ENCODE measurements around the gene USP12.
A peak's percentile ranks its signal among the peaks of the same experiment; 100 is the strongest.

Gene USP12

DNA sequence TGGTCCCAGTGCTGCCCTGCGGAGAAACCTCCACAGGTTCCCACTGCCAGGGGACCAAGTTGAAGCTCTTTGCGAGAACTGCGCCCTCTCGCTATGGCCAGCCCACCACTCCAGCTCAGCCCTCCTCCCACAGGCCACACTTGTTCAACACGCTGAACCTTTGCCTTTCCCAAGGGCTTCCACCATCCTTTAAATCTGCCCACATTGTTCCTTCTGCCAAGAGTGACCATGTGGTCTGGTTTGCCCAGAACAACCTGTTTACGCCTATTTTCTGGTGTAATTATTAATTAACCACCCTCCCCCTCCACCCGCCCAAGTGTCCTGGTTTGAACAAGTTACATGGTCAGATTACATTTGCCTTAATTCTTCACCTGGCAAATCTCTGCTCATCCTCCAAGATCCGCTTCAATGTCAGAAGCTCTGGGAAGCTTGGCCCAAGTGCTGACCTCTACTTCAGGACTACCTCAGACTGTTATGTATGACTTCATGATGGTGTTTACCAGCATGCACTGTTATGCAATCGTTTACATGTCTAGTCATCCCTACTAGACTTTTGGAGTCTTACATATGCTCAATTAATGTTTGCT is 12.0 kb upstream of the USP12 start:
- DNase-seq (ENCODE audit: low spot score) = no peak

- DNase-seq (ENCODE audit: low spot score) = peak; percentile 86
Measured at GRCh38 chr13:27182844-27183497, 11.4 kb upstream of the USP12 start.

- no peak for DNase-seq (ENCODE audit: low spot score)
Measured at GRCh38 chr13:27182054-27182453, 10.4 kb upstream of the USP12 start.

- DNase-seq (ENCODE audit: low spot score) = no peak
Measured at GRCh38 chr13:27177852-27178251, 6.2 kb upstream of the USP12 start.

DNA sequence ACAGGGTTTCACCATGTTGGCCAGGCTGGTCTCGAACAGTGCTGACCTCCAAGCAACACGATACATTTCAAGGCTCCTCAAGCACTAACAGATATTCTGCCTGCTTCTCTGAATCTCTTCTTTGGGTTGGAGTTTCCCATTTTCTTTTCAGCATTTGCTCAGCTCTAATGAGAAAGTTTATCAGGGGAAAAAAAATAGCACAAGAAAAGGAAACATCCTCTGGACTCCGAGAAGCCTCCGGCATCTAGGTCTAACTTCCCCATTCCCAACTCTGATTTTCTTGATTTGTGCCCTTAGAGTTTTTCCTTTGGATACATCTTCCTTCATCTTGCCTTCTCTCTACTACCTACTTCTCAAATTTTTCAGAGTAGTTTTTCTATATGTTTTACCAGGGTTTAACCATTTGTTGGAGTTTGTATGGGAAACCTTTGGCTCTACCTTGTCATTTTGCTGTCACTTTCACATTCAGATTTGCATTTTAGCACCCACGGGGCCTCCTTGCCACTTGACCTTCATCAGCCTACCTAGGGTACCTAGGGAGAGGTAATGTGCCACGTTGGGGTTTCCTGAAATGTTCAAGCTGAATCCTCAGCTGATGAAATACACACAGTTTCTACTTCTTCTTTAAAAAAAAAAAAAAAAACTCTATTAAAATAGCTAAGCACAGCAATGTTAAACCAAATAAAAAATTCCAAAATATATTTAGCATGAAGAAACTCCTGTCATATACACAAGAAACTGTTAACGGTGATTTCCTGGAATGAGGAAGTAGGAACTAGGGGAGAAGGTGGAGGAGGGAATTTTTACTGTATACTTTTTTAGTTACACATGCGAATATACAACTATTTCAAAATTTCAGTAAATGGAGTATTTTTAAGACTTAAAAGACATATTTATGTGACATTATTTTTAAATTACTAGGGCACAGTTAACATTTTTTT is 5.1 kb upstream of the USP12 start:
- DNase-seq (ENCODE audit: low spot score) = no peak

DNA sequence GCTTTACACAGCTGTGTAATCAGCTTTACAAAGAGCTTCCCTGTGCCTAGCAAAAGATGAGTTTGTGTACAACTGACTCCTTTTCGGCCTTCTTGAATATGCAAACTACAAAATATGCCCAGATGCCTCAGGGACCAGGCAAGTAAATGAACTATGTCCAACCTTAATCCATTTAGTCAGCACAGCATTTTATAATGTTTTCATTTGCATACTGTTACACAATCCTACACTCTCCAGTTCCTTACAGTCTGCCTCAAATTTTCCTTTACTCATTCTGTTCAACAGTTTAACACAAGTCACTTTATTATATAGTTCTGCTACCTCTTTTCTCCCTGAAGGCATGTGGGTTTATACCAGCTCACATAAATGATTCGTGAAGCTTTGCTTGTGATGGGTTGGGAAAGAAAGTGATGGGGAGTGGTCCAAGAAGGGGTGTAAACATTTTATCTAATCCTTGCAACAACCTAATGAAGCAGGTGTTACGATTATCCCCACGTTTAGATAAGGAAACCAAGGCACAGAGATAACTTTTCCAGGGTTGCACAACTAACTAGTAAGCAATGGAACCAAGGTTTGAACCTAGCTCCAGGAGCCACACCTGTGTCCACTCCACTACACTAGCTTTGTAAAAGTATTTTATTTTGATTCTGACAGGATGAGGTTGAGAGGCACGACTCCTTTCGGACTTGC is 3.3 kb upstream of the USP12 start:
- DNase-seq (ENCODE audit: low spot score) = no peak

GRCh38 chr13:27172495-27172842 is 858 bp upstream of the USP12 start:
- peak; percentile 19 for DNase-seq (ENCODE audit: low spot score)

DNA sequence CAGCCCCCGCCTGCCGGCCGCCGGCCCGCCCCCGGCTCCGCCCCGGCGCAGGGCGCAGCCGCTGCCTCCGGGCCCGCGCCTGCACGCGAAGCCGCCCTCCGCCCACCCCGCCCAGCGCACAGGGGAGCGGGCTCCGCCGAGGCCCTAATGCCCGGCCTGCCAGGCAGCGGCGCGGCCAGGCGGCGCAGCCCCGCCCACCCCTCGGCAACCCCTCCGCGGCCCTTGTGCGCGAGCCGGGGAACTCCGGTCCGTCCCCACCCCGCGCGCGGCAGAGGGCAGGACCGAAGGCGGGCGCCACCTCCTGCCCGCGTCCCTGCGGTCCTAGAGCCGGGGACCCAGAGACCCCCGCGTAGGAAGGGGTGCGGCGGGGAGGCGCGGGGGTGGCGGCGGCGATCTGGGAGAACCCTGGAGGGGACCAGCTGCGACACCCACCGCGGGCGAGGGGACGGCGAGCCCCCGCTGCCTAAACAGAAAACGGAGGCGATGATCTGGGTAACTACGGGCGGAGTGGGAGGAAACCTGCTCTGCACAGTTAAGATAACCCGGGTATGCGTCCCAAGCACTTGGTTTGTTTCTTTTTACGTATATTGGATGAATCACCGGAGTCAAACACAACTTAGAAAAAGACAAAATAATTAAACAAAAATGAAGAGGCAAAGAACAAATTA is 350 bp upstream of the USP12 start:
- DNase-seq (ENCODE audit: low spot score) = peak; percentile 98

DNA sequence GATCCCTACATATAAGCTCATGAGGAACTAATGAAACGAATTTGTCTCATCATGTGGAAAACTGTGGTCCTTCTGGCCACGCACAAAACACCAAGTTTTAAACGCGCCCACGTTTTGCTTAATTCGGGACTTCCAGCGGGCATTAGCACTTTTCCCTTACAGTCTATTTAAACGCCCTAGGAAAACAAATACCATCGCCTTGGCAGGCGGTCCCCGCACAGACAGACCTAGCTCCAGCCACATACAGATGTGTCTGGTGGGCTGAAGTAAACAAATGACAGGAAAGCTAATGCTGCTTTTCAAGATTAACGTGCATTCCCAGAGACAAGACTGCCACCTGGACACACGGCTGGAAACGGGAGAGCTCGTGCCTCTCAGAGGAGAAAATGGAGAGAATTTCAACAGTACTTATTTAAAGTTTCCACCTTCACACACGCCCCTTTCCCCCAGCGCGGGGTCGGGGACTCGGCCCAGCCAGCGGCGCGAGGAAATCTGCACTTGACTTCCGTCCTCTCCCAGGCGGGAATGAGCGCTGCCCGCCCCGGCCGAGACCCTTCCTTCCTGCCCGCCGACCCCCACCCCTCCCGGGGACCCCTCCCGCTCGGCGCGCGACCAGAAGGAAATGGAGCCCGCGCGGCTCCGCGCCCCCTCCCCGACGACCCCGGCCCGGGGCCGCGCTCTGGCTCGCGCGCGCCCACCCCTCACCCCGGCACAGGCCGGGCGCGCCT is 931 bp downstream of the USP12 start:
- DNase-seq (ENCODE audit: low spot score) = peak; percentile 38

- DNase-seq (ENCODE audit: low spot score) = peak; percentile 56
Measured at GRCh38 chr13:27170221-27170515, 1.4 kb downstream of the USP12 start.

- no peak for DNase-seq (ENCODE audit: low spot score)
Measured at GRCh38 chr13:27168906-27169657, 2.5 kb downstream of the USP12 start.

DNA sequence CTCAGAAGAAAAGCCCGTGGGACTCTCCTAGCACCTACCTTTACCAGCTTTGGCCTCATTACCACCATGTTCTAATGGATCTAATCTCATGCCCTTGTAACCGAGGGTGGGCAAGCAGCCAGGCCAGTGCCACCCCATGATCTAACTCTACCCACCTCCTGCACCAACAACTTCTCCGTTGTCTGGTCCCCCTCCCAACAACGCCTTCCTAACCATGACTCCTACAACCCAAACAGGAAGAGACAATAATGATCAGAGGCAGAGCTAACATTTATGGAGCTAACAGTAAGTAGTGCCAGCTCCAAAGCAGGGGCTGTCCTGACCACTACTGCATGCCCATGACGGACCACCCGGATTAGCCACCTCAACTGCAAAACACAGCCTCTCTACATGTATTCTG is 3.5 kb downstream of the USP12 start:
- DNase-seq (ENCODE audit: low spot score) = no peak

DNA sequence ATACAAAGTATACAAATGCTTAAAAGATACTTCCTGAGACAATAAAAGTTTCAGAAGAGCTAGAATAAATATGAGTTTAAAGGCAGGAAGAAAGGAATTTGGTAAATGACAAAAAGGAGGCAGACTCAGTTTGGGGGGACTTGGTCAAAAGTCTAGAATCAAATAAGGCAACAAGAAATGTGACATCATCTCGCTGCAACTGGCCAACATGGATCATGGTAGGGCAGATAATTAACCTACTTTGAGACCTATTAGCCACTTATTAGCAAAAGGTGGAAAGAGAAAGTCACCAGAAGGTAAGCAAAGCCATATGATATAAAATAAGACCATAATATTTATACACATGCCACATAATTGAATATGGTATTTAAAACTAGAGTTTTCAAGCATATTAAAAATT is 5.3 kb downstream of the USP12 start:
- no peak for DNase-seq (ENCODE audit: low spot score)

- DNase-seq (ENCODE audit: low spot score) = no peak
Measured at GRCh38 chr13:27161980-27162379, 9.6 kb downstream of the USP12 start.

DNA sequence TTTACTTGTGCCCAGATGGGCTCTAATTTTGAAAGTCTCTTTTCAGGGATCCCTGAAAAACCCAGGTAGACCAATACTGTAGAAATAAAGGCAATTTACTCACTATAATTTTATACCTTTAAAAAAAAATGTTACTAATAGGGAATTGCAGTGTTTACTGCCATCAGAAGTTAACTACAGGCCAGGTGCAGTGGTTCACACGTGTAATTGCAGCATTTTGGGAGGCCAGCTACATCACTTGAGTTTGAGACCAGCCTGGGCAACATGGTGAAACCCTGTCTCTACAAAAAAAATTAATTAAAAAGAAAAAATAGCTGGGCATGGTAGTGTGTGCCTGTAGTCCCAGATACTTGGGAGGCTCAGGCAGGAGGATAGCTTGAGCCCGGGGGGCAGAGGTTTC is 10.2 kb downstream of the USP12 start:
- DNase-seq (ENCODE audit: low spot score) = no peak

DNA sequence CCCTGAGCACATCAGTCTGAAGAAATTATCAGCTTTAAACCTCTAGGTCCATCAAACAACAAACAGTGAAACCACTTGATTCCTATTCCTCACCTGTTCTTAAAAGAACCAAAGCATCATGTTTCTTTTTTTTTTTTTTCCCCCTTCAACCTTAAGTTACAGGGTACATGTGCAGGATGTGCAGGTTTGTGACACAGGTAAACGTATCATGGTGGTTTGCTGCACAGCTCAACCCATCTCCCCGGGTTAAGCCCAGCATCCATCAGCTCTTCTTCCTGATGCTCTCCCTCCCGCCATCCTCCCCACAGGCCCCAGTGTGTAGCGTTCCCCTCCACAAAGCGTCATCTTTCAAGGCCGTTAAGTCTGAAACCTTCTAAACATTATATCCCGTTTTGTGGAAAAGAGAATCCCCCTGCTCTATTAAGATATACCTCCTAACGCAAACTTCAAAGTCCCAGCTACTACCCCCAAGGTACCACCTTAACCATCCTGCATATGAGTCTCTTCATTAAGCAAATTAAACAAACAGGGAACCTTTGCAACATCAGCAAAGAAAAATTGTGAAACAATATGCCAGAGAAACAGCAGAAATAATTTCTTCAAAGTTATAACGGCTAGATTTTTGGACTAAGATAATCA is 10.8 kb downstream of the USP12 start:
- no peak for DNase-seq (ENCODE audit: low spot score)

DNA sequence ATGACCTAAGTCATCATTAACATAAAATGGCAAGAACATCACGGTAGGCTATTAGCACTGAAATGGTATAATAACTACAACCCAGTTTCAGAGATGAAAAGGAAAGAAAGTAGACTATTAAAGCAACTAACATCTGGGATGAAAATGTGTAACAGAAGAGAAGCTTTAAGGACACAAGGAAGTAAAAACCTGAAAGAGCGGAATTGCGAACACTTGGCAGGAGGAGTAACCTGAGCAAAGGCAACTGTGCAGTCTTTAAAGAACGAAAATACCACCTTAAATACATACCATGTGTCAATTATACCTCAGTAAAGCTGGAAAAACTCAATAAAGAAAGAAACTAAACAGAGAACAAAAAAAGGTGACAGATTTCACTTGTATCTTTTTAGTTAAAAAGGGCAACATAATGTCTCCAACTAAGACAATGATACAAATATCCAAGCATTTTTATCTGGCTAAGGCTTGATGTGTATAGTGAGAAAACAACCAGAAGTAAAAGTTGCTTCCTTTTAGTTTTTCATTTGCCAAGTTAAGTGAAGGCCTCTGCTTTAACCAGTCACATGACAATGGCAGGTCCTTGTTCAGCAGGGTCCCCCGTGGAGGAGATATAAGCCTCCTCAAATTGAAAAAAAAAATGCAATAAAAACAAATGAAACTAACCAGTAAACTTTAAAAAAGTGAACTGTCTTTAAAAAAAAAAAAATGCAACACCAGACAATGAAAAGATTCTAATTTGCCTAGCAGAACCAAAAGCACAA is 11.6 kb downstream of the USP12 start:
- DNase-seq (ENCODE audit: low spot score) = no peak

GRCh38 chr13:27158335-27158734 is 13.3 kb downstream of the USP12 start:
- no peak for DNase-seq (ENCODE audit: low spot score)

DNA sequence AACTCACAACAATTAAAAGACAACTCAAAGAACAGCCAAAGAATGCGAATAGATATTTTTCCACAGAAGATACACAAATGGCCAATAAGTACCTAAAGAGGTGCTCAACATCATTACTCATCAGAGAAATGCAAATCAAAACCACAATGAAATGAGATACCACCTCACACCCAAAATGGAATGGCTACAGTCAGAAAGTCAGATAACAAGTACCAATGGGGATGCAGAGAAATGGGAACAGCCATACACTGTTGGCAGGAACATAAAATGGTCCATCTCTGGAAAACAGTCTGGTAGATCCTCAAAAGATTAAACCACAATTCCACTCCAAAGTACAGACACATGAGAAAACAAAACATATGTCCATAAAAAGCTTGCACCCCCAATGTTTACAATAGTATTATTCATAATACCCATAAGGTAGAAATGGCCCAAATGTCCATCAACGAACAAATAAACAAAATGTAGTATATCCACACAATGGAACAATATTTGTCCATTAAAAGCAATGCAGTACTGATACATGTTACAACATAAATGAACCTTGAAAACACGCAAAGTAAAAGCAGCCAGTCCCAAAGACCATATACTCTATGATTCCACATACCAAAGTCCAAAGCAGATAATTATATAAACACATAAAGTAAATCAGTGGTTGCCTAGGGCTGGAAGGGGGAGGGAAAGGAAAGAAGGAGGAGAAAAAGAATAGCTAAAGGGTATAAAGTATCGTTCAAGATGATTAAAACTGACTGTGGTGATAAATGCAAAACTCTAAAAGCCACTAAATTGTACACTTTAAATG is 19.6 kb downstream of the USP12 start:
- no peak for DNase-seq (ENCODE audit: low spot score)

Measured in AG20443 (cell line).